HG03439 (cell line): Measurements from ENCODE around the gene SMAD1.
"Not testable (repeated sequence)": the region's sequence is repeated elsewhere in the genome, so short reads cannot be mapped to it uniquely, and the experiment has no call there.

Experiments
- ATAC-seq: cut with Tn5 transposase; IDR thresholded peaks from one replicate; pipeline ENCODE4 v1.9.1; 2021; ENCODE audit warnings: mild to moderate bottlenecking, moderate library complexity; ENCODE audit not compliant: unreplicated experiment

Gene SMAD1

GRCh38 chr4:145554691-145555090 lies 73.0 kb downstream of the SMAD1 start:
- no peak for ATAC-seq

- peak; percentile 76 for ATAC-seq
Measured at GRCh38 chr4:145557720-145558119, 76.1 kb downstream of the SMAD1 start.

DNA sequence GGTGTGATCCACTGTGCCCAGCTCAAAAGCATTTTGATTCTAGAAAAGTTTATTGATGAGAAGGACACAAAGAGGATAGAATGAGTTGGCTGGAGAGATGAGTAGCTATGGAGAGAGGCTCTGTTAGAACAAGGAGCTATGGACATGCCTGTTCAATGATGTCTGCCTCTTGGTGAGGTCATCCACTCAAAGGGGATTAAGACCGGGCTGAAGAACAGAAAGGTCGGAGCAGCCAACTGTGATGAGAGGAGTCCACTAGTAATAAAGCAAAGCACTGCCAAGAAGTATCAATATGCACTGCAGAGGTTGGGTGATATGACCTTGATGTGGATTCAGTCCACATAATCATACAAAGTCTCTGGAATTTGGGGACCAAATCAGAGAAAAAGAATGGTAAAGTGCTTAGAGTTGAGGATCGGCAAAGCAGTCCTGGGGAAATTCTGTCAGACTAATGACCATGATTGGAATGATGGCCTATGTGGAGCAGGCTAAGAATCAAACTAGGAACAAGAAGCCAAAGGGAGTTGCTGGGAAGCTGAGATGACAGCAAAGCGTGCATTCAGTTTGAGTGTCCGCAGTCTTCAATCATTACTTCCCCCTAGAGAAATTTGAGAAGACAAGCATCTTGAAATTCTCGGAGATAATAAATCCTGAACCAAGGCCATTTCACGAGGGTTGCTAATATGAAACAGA lies 81.8 kb downstream of the SMAD1 start:
- ATAC-seq = no peak

GRCh38 chr4:145564540-145564939 lies 82.9 kb downstream of the SMAD1 start:
- ATAC-seq = no peak

- no peak for ATAC-seq
Measured at GRCh38 chr4:145565328-145565727, 83.7 kb downstream of the SMAD1 start.

DNA sequence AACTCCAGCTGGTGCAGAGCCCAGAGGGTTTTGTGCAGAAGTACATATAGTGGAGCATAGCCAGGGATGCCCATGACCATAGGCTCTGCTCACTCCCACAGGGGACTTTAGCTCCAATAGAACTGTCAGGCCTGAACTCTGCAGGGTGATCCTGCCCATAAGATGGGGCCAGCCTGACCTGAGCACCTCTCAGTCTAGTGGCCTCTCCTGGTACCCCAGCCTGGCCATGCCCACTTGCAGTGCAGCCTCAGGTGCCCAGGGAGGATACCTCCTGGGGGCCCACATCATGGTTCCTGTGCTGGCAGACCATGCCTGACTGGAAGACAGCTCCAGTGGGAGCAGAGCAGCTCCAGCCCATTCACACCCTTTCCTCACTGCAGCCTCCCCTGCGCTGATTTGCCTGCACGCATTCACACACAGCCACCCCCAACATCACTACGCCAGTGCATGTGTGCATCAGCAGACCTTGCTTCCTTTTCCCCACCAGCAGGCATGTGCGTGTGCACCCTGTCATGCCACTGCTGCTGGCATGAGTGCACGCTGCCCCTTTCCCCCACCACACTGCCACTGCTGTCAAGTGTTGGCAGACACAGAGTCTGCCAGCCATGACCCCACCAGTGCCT lies 84.5 kb downstream of the SMAD1 start:
- ATAC-seq = no peak

DNA sequence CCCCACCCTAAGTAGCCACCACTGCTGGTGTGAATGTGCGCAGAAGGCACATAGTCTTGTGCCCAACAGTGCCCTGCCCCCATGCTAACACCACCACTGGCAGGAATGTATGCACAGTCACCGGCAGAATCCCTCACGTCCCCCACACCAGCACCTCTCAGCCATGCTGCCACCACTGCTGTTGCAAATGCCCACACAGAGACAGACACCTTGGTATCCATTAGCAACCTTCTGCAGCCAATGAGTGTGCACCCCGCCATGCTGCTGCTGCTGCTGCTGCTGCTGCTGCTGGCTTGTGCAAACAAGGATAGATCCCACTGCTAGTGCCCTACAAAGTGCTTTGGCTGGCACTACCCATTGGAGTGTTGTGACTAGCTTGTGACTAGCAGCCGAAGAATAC lies 85.1 kb downstream of the SMAD1 start:
- ATAC-seq = no peak

DNA sequence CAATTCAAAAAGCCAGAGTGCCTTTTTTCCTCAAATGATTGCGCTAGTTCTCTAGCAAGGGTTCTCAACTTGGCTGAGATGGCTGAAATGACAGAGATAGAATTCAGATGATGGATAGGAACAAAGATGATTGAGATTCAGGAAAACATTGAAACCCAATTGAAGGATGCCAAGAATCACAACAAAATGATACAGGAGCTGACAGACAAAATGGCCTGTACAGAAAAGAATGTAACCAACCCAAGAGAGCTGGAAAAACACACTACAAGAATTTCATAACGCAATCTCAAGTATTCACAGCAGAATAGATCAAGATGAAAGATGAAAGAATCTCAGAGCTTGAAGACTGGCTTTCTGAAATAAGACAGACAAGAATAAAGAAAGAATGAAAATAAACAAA lies 85.9 kb downstream of the SMAD1 start:
- no peak for ATAC-seq

- ATAC-seq = not testable (repeated sequence)
Measured at GRCh38 chr4:145574546-145574945, 92.9 kb downstream of the SMAD1 start.

- ATAC-seq = no peak
Measured at GRCh38 chr4:145580906-145581305, 99.3 kb downstream of the SMAD1 start.

DNA sequence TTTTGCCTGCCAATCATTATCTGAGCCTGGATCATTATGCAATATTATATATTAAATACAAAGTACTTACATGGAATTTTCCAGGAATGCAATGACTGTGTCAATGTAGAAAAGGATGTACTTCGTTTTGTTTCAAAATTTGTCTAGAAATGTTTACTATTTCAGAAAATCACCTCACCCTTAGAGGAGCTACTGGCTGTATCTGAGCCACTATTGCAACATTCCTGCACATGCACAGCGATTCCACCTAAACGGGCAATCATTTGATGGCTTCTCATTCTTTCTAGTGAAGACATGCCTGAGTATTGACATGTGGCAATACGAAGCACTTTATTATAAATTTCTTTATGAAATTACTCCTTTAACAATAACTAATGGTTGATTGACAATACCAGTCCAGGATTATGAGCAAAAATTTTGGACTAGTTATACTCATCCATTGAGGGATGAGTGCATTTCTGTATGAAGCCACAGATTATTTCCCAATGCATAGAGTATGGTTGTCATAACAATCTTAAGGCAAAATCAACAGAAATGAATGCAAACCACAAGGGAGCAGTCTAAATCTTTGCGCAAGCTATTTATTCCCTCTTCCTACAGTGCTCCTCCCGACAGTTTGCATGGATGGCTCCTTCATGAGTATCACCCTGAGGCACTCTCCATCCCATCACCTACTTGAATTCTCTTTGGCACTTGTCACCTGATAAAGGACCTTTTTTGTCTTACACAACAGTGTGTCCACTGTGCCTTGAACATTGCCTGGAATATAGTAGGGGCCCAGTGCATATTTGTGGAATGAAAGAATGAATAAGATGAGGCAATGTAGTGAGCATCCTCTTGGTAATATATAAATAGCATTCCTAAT lies 101.8 kb downstream of the SMAD1 start:
- no peak for ATAC-seq

GRCh38 chr4:145587088-145587754 lies 105.6 kb downstream of the SMAD1 start:
- ATAC-seq = no peak

- not testable (repeated sequence) for ATAC-seq
Measured at GRCh38 chr4:145589381-145589780, 107.7 kb downstream of the SMAD1 start.

GRCh38 chr4:145589916-145590702 lies 108.5 kb downstream of the SMAD1 start:
- ATAC-seq = no peak

DNA sequence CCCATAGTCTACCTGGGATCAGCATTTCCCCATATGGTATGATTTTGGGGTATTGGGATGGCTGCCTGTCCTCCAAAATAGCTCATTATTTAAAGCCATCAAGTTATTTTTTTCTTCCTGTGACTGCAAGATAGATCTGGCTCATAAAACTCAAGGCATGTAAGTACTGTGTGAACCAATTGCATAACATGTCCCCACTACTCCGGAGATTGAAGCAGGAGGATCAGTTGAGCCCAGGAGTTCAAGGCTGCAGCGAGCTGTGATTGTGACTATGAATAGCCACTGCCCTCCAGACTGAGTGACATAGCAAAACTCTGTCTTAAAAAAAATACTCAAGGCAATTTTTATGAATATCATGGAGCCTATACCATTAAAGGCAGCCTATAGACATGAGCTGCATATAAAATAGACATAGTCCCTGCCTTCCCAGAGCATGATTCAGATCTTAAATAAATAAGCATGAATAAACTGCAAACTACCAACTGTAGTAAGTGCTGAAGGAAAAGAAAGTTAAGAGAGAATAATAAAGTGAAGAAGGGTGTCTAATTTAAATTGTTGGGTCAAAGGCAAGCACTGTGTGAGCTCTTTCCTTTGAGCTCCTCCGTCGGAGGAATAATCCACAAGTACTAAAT lies 120.6 kb downstream of the SMAD1 start:
- no peak for ATAC-seq

DNA sequence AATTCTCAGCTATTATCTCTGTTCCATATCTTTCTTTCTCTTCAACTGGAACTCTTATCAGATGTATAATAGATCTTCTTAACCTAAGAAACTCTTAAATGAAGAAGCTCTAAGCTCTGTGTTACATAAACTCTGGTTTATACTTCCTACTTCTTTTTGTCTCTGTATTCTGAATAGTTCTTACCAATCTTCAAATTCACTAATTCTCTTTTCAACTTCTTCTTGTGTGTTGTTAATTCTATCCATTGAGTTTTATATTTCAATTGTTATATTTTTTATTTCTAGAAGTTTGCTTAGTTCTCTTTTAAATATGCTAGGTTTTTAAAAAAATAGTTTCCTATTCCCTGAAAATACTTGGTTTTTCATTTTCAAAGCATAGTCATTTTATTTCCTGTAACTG lies 124.3 kb downstream of the SMAD1 start:
- ATAC-seq = no peak
